Islet precursor cell (in vitro differentiated cells): Measurements from ENCODE around the gene COX20.

Source experiments
- DNase-seq: peaks from one replicate; pipeline ENCODE4 v3.0.0-alpha.2; 2018

COX20 gene

DNA sequence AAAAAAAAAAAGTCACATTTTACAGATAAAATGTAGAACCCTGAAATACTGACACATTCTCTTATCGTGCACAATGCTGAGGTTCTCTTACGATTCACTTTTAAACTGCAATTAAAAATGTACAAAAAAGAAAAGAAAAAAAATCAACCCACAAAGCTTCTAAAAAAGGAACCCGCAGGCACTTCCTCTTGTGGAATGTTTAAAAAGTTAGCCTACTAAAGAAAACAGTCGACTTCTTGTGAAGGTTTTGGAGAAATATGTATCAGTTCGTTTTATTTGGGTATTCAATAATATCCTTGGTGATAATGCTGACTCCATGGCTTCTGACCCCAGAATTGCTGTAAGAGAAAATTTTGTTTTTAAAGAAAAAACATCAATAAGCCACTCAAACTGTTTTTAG lies 18.7 kb downstream of the COX20 start:
- DNase-seq = no peak

DNA sequence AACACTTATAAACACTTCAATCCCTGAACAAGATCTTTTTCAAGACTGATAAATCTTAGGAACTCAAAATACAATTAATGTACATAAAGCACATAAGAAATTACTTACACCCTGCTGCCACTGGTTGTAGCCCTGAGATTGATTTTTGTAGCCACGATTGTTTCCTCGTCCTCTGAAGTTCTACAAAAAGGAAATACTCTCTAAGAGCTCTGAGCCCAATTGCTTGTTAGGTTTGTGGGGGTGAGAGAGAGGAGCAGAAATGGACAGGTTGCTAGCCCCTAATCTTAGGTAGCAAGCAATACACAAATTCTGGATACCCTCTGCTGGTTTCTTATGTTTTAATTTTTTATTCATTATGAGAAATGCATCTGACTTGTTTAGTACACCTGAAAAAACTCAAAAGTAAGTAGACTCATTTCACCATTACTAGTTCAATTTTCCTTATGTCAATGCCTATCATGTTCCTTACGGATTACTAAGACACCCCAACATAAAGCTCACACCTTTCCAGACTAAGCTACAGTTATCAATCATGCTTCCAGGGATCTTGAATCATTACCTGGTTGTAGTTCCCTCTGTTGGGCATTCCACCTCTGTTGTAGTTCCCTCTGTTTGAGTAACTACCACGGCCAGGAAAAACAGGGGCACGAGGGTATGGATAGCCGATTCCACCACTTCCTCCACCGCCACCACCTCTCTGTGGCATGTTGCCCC lies 19.6 kb downstream of the COX20 start:
- no peak for DNase-seq

DNA sequence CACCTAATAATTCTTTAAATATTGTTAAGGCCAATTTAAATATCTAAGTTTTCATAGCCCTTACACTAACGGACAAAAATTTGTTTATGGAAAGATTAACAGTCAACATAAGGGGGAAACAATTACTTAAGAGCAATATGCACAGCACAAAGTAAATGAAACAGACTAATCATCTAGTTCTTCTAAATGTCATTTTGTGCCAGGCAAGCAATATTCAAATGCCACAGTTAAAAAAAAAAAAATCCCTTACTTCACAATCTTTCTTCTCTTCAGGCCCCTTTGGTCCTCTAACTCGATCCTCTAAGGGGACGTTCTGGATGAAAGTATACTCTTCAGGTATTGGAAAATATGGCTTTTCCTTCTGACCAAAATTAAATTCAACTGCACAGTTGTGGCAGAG lies 22.3 kb downstream of the COX20 start:
- DNase-seq = no peak

DNA sequence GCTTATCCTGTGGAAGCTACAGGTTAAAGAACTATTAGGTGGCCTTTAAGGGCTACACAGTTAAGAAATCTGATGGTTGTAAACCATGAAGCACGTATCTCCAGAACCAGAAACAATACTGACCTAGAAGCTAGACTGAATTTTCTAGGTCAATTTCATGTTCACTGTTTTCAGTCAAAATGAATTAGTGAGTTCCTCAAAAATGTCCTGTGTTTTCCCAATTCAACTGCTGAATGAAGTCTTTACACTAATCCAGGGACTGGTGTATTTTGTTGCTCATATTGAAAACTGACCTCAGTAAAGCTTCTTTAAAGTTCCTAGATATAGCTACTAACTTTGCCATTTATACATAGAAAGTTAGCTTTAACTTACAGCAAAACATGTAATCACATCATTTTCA lies 22.9 kb downstream of the COX20 start:
- no peak for DNase-seq

DNA sequence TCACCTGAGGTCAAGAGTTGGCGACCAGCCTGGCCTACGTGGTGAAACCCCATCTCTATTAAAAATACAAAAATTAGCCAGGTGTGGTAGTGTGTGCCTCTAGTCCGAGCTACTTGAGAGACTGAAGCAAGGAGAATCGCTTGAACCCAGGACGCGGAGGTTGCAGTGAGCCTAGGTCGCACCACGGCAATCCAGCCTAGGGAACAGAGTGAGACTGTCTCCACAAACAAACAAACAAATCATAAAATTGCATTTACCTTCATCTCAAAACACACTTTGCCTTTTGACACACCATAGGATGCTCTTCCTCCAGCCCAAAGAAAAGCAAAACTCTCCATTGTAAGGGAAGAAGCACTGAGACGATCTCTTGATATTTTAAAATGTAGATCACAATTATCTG lies 24.6 kb downstream of the COX20 start:
- no peak for DNase-seq

DNA sequence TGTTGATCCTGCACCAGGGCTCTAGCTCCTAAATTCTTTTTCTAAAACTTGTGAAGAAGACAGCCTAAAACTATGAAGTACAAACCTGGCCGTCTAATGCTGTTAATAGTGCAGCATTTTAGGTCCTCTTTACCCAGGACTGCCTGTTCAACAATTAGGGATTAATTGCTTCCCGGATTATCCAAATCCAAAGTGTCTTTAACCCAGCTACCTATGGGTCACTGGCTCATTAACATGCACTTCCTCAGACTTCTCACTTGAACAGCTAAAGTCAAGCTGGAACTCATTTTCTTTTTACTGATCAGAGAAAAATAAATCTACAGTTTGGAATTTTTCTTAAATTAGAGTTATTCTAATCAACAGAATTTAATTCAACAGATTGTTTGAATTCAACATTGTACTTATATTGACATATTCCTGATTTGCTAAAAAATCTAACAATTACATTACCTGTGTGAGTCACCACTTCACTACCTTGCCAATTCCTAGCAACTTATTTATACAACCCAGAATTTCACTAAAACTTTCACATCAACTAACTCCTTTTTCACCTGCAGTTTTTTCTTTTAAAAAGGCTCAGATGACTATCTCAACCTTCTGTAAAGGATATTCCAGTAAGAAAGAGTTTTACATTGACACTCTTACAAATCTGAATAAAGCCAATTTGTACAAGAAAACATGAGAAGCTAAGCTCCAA lies 25.6 kb downstream of the COX20 start:
- DNase-seq = no peak

DNA sequence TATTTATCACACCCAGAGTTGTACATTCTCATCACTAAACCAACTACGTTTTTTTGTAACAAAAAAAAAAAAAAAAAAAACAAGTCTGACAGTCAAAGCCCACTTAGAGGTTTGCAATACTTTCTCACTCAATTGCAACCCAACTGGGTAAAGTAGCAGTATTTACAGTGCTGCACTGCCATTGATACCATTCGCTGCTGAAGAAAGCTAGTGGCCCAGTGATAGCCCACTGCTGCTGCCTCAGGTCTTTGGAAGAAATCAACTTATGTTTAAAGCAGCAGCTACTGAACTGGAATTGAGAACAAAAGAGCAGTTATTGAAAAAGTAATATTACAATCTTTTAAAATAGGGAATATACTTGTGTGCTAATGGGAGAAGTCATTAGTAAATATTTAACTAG lies 26.2 kb downstream of the COX20 start:
- DNase-seq = no peak

DNA sequence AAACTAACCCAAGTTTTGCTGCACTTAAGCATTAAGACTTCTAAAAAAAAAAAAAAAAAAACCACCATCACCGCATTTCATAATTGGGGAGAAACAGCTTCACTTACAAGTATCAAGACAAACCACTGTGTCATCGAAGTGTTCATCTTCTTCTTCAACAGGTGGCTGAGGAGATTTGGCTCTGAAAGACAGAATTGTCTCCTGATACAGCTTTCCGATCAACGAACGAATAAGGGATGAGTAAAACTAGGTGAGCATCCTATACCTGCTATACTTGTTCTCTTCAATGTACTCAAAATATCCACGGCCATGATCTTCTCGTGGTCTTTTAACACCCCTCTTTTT lies 26.9 kb downstream of the COX20 start:
- DNase-seq = no peak

DNA sequence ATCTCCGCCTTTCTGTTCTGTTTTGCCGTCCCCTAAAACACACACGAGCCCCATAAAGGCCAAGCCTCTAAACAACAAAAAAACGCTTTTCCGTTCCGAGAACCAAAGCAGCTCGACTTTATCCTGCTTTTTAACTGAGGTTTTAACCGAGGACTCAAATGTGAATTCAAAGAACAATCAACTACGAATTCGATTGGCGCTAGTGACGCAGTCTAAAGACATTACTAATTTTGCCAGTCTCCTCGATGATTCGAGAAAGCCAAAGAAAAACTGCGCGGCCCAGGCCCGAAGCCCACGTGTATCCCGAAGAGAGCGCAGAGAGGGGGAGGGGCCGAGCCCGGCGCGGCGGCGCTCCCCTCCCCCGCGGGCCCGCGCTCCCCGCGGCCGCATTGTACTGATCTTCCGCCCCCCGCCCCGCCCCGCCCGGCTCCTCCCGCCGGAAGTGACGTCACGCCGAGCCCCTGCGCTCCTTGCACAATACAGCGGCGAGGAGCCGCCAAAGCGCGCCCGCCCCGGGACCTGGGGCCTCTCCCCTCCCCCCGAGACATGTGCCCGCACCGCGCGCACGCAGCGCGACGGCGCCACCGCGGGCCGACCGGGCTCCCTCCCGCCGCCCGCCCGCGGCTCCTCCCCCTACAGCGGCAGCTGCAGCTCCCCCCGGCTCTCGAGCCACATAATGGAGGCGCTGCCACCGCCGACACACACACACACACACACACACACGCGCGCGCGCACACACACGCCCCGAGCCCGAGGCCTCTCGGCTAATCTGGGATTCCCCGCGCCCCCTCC lies 27.4 kb downstream of the COX20 start:
- peak; percentile 96 for DNase-seq

DNA sequence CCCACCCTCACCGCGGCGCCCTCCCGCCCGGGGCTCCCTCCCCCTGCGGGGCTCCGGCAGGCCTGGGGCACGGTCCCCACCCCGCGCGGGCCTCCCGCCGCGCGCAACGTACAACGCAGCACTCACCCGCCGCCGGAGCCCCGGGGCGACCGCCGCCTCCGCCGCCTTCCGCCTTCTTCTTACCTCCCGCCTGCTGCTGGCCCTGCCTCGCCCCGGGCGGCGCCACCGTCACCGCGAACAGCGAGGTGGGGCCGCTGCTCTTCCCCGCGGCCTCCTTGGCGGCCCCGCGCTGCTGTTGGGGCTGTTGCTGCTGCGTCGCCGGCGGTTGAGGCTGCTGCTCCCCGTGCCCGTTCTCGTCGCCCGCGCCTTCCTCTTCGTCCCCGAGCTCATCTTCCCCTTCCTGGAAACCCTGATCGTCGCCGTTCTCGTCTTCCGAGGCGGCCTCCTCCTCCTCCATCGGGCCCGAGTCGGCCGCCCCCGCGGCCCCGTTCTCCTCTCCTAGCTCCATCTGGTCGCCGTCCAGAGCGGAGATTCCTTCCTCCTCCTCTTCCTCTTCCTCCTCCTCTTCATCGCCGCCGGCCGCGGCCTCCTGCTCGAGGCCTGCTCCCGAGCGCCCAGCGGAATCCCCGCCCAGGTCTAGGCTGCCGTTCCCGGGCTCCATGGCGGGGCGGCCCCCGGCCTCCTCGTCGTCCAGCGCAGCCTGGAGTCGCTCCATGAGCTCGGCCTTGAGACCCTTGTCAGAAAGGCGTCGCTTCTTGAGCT lies 28.2 kb downstream of the COX20 start:
- DNase-seq = peak; percentile 60

DNA sequence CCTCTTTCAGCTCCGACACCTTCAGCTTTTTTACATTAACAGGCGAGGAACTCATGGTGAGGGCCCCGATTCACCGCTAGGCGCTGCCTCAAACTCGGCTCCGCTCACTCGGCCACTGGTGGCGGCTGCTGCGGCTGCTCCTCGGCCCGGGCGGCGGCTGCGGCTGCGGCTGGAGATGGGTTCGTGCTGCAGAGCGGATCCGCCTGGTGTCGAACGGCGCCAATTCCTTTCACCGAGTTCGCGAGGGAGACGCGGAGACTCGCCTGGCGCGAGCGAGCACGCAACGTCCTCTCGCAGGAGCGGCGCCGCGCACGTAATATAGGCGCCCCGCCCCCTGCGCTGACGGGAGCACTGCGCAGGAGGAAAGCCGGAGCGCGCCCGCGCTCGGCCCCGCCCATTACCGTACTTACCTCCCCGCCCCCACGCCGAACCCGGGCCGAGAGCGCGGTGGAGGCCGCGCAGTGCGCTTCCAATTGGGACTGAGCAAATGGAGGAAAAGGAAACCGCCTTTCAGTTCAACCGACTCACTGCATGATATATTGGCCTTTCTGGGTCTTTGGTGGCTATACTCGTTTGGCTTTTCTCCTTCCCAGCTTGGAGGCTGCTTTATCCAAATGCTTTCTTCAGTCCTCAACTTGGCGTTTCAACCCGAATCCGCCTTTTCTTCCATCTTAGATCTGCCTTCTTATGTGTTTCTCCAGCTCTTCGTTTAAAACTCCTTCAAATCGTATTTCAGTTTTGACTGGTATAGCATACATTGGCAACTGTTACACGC lies 29.0 kb downstream of the COX20 start, which contains the start of gene HNRNPU:
Gene HNRNPU (minus strand): TSS at position 291 of the 775 bp plus-strand sequence. CDS start 236 bp downstream, at position 55.
- peak; percentile 98 for DNase-seq

DNA sequence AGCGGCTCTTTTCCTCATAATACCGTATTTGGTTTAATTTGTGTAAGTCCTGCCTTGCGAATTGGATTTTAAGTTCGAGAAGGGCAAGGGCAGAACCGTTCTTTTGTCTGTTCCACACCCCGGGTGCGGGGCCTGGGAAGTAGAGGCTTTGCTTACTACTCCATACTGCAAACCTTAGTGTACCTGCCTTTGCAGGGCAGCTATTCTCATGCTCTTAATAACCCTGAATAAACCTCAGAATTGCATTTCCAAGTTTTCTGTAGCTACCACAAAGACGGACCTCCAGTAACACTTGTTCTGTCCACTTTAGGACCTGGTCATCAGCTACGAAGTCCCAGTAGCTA lies 29.5 kb downstream of the COX20 start:
- peak; percentile 67 for DNase-seq

DNA sequence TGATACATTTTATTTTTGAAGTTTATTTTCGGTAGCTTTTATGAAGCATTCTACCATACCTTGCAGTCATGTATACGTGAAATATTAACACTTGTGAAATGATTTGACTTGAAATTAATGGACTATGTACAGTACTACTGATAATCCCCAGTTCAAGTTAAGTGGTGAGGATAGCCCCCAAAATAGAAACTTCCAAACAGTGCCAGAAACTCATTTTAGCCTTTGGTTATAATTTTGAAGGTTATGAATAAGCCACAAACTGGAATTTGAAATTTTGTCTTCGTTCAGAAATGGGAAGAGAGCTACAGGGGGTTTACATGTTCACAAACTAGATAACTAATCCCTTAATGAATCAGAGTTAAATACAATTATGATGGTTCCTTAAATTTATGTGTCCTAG lies 30.4 kb downstream of the COX20 start:
- DNase-seq = no peak

DNA sequence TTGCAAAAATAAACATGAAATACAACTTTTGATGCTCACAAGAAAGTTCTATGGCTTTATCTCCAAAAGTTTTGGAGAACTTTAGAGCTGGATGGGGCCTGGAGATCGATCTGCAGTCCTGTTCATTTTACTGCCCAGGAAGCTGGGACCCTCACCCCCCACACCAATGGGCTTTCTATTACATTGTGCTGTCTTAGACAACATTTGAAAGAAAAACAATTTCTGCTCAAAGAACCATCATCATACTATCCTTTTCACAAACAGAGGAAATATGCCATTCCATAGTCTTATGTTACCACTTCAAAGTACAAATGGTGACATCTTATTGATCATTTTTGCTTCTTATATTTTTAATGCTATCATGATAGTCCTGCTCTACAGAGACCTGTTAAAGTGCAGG lies 30.9 kb downstream of the COX20 start:
- DNase-seq = no peak

DNA sequence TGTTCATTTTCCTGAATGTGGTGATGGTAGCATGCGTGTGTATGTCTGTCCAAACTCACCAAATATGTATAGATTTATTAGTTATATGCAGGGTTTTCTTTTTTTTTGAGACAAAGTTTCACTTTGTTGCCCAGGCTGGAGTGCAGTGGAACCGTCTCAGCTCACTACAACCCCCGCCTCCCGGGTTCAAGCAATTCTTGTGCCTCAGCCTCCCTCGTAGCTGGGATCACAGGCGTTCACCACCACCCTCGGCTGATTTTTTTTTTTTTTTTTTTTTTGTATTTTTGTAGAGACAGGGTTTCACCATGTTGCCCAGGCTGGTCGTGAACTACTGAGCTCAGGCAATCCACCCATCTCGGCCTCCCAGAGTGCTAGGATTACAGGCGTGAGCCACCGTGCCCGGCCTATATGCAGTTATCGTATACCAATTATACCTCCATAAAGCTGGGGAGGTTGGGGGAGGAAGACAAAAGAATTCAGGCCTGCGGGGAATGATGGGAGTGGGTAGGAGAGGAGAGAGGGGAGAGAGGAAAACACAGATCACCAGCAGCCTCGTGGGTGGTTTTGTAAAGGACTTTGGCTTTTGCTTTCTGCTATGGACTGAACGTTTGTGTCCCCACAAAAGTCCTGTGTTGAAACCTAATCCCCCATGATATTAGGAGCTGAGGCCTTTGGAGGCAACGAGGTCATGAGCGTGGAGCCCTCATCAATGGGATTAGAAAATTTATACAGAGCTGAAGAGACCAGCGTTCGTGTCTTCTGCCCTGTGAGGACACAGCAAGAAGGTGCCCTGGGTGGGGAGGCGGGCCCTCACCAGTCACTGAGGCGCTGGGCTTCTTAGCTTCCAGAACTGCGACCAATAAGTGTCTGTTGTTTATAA lies 33.3 kb downstream of the COX20 start:
- no peak for DNase-seq

DNA sequence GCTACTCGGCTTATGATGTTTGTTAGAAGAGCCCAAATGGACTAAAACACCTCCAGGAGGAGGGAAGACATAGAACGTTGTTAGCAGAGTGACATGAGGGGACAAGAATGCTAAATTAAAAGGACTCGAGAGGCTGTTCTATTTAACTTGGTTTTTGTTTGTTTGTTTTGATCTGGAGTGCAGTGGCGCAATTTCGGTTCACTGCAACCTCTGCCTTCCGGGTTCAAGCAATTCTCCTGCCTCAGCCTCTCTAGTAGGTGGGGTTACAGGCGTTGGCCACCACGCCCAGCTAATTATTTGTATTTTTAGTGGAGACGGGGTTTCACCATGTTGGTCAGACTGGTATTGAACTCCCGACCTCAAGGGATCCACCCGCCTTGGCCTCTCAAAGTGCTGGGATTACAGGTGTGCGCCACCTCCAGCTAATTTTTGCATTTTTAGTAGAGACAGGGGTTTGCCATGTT lies 33.9 kb downstream of the COX20 start:
- no peak for DNase-seq

DNA sequence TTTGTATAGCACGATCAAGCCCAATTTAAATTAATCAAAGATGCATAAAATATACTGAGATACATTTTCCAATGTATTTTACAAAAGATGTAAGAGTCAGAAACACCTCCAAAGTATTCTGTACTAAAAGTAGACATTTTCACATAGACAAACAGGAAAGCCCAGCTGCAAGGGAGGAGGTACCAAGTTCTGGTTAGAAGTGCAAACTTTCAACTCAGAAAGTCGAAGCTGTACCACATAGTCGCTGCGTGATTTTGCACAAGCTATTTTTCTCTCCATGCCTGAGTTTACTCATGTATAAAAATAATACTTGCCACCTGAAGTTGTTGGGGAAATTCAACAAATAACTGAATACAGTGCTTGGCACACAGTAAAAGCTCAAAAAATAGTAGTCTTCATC lies 34.5 kb downstream of the COX20 start:
- DNase-seq = no peak

DNA sequence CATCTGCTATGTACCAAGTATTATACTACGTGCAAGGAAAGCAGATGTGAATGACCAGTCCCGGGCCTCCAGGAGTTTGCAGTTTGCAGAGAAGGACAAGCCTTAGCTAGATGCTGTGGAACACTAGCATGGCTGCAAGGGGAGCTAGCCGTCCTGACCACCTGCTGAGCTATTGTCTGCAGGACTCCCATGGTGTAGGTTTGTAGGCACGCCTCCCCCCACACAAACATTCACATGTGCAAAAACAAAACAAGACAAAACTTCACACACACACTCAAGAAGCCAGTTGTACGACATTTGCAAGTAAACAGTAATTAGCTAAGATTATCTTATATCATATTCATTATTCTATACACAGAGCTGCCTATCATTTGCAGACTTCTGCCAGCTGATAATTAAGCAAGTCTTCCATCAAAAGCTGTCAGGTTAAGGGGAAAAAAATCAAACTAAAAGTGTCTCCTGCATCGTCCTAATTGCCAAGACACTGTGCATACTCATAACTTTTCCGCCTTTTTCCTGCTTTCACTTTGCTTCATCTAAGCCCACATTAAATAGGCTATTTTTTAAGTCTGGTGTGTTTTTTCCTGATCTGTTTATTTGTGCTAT lies 39.6 kb downstream of the COX20 start:
- DNase-seq = no peak

DNA sequence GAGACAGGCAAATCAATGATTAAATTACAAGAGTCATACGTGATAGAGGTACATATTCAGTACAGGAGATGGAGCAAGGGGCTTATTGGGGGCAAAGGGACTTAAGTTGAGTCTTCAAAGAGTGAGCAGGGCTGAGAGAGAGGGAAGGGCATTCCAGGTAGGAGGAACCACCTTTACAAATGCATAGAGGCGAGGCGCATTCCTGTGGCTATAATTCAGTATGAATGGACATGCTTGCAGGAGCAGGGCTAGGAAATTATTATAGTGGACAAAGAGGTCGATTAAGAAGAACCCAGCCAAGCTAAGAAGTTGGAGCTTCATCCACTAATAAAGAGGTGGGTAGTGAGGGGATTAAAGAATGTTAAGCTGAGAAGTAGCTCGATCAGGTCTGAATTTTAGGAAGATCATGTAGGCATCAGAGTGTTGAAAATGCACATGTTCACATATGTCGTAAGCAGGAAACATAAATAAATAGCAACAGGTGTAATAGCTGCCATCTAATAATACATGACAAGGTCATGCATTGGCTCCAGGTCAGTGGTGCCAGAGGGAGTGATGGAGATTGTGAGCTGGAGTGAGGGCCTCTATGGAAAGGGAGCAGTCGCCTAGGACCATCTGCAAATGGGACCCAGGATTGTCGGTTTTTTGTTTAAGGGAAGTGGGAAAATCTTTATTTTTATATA lies 40.9 kb downstream of the COX20 start:
- DNase-seq = no peak

DNA sequence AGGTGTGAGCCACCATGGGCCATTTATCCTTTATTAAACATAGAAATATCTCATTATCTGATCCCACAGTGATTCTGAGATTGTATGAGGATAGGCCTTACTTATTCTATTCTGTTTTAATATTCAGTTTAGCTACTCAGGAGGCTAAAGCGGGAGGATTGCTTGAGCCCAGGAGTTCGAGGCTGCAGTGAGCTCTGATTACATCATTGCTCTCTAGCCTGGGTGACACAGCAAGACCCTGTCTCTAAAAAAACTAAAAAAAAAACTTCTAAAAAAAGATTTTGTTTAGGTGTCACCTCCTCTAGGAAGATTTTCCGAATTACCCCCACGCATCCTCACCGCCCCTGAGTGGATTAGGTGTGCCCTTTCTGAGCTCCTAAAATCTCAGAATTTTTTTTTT lies 43.2 kb downstream of the COX20 start:
- DNase-seq = no peak
